ENCODE results near the gene ERC2. TPM values are rescaled to one million over a fixed set of nuclear protein-coding genes. Genes with fewer than 3 reads are reported as not detected.

Gene ERC2
- total and polyA plus RNA-seq, 2 of the 8 experiments (the other 6 are each of a cell fraction or from before 2014, with no cell fraction given) = 16.4 to 22.8 TPM

GRCh38 chr3:55984626-55985025 lies 483.6 kb downstream of the ERC2 start:
- Histone ChIP-seq H4K5ac (ENCODE audit: insufficient read length, low read depth, low read length) (no peak overlapping the region), H3K23ac (ENCODE audit: insufficient read length) (no peak overlapping the region), H3K79me2 (ENCODE audit: control insufficient read depth in 1 of 2, insufficient read depth in 2 of 2, low read length in 2 of 2) (no peaks in the 10 kb centered on the region), H3K36me3 (ENCODE audit: control insufficient read depth in 2 of 4, insufficient read depth in 4 of 4, low read length in 3 of 4) (no peaks in the 10 kb centered on the region), H3K23me2 (ENCODE audit: low read depth, low read length) (no peaks in the 10 kb centered on the region), H3K56ac (replicated peaks; ENCODE audit: insufficient read length, low read depth, low read length) (no peak overlapping the region), H2BK15ac (ENCODE audit: low read length) (no peak overlapping the region), H3K4me1 (replicated peaks in 1 of 4; ENCODE audit: control insufficient read depth in 3 of 4, insufficient read depth in 4 of 4, low read length in 3 of 4) (peaks cover 0 to 5% (median 1%) of the 10 kb centered on the region in 4 experiments; a peak in 3 of 7 replicates), H3K27me3 (replicated peaks in 1 of 4; ENCODE audit: control insufficient read depth in 3 of 4, extremely low read depth in 1 of 4, insufficient read depth in 3 of 4, low read length in 3 of 4) (no peaks in the 10 kb centered on the region), H2BK120ac (replicated peaks; ENCODE audit: low read depth, low read length) (no peak overlapping the region), H3K27ac (ENCODE audit: low read depth, low read length) (no peak overlapping the region), H3K79me1 (ENCODE audit: low read depth, low read length) (0 out of 2 replicates have a peak, but pooled peaks cover 2% of the 10 kb centered on the region), H3K14ac (ENCODE audit: insufficient read length) (no peak overlapping the region), H2BK5ac (ENCODE audit: low read depth, low read length) (no peak overlapping the region), H2BK20ac (ENCODE audit: low read length) (no peak overlapping the region), H2BK12ac (ENCODE audit: low read depth, low read length) (no peak overlapping the region), H4K20me1 (replicated peaks in 1 of 2; ENCODE audit: control insufficient read depth in 1 of 2, insufficient read depth in 2 of 2, low read length in 2 of 2) (no peaks in the 10 kb centered on the region), H3K4me2 (ENCODE audit: insufficient read depth in 1 of 2, low read depth in 2 of 2, low read length in 2 of 2) (no peak overlapping the region), H3K9ac (replicated peaks in 1 of 4; ENCODE audit: extremely low read depth in 1 of 4, low read depth in 3 of 4, low read length in 3 of 4) (no peak overlapping the region), H2AFZ (ENCODE audit: low read length) (no peak overlapping the region), H3K9me3 (ENCODE audit: insufficient read depth in 2 of 2, low read depth in 1 of 2, low read length in 1 of 2) (no peaks in the 10 kb centered on the region), H3K18ac (ENCODE audit: extremely low read depth, low read length) (no peak overlapping the region), H3K4me3 (ENCODE audit: extremely low read depth in 1 of 4, insufficient read depth in 2 of 4, low read depth in 3 of 4, low read length in 4 of 4) (no peak overlapping the region), H4K91ac (replicated peaks; ENCODE audit: insufficient read length, low read length) (no peak overlapping the region), H3K4ac (replicated peaks; ENCODE audit: insufficient read length, low read depth, low read length) (no peak overlapping the region), H4K8ac (ENCODE audit: extremely low read depth, insufficient read depth, low read length) (no peak overlapping the region), H2AK5ac (ENCODE audit: low read depth, low read length) (no peak overlapping the region)
- WGBS, 2 experiments (ENCODE audit: extremely low coverage in 1 of 2, insufficient coverage in 1 of 2, insufficient read length in 1 of 2, insufficient replicate concordance in 2 of 2, low coverage in 1 of 2, low lambda C conversion rate in 2 of 2, missing lambda C conversion rate in 1 of 2) = 88% methylated on average over 5 of the region's 5 CpGs; no CpG with 5 or more reads in 1 of the 2 experiments
- ChIA-PET POLR2A (ENCODE audit: partially characterized antibody) (no interaction called here), CTCF (ENCODE audit: partially characterized antibody) (no interaction called here)
- FAIRE-seq (no peak), DNase-seq (ENCODE audit: low read depth in 1 of 2, low spot score in 2 of 2) (no peak)
- TF ChIP-seq RAD21 (IDR thresholded peaks at IDR 0.05 in 1 of 2, conservative IDR thresholded peaks at IDR 0.05 in 1 of 2; ENCODE audit: low read depth in 2 of 2, low read length in 2 of 2) (no peak), EP300 (IDR thresholded peaks at IDR 0.05; ENCODE audit: borderline replicate concordance in 1 of 2, low read depth in 2 of 2, low read length in 2 of 2) (no peak), PHF8 (conservative IDR thresholded peaks at IDR 0.05; ENCODE audit: low read depth, low read length) (no peak), CEBPB (IDR thresholded peaks at IDR 0.05; ENCODE audit: low read depth, low read length) (no peak), SUZ12 (IDR thresholded peaks at IDR 0.05; ENCODE audit: low read length) (no peak), TAF7 (optimal IDR thresholded peaks at IDR 0.05; ENCODE audit: borderline replicate concordance, low read depth, low read length) (no peak), SRF (IDR thresholded peaks at IDR 0.05; ENCODE audit: low read depth, low read length) (no peak), CHD1 (IDR thresholded peaks at IDR 0.05; ENCODE audit: low read depth, low read length) (no peak)

Data from H1 (cell line).